Loucy (cell line): ENCODE results near the gene METTL17.

Source experiments
- H2AFZ ChIP-seq: fragments of 200-600 bp; sonication (generic); 2 replicates; pipeline ENCODE4 v1.6.0; 2016; ENCODE audit warnings: antibody characterized with exemption, mild to moderate bottlenecking, low read length, moderate library complexity
- H3F3A ChIP-seq: fragments of 200-600 bp; 2 replicates; pipeline ENCODE4 v1.6.0; 2016; ENCODE audit warnings: antibody characterized with exemption, low read depth, mild to moderate bottlenecking
- H3K27me3 ChIP-seq: fragments of 200-600 bp; sonication (generic); 2 replicates; pipeline ENCODE4 v1.6.1; 2014; ENCODE audit warnings: low read length, mild to moderate bottlenecking; ENCODE audit not compliant: insufficient read depth, poor library complexity, severe bottlenecking
- H3K36me3 ChIP-seq: fragments of 200-600 bp; sonication (generic); 2 replicates; pipeline ENCODE4 v1.6.1; 2016; ENCODE audit warnings: low read length; ENCODE audit not compliant: insufficient read depth
- H3K4me1 ChIP-seq: fragments of 200-600 bp; sonication (generic); 2 replicates; pipeline ENCODE4 v1.5.1; 2014; ENCODE audit warnings: low read length, mild to moderate bottlenecking; ENCODE audit not compliant: insufficient read depth, poor library complexity, severe bottlenecking
- H3K4me2 ChIP-seq: fragments of 200-600 bp; sonication (generic); 2 replicates; pipeline ENCODE4 v1.6.0; 2014; ENCODE audit warnings: antibody characterized with exemption, low read length, low read depth, mild to moderate bottlenecking; ENCODE audit not compliant: poor library complexity, severe bottlenecking
- H3K4me3 ChIP-seq: fragments of 200-600 bp; sonication (generic); 2 replicates; pipeline ENCODE4 v1.5.1; 2014; ENCODE audit warnings: low read length, mild to moderate bottlenecking, mixed read lengths; ENCODE audit not compliant: poor library complexity, severe bottlenecking
- H3K79me2 ChIP-seq: fragments of 200-600 bp; sonication (generic); 2 replicates; pipeline ENCODE4 v1.6.1; 2014; ENCODE audit warnings: low read length; ENCODE audit not compliant: insufficient read depth
- H3K9ac ChIP-seq: fragments of 200-600 bp; sonication (generic); 2 replicates; pipeline ENCODE4 v1.6.0; 2014; ENCODE audit warnings: mild to moderate bottlenecking, low read depth, low read length, moderate library complexity; ENCODE audit not compliant: poor library complexity, severe bottlenecking
- H3K9me2 ChIP-seq: fragments of 200-600 bp; sonication (generic); replicated peaks from 2 replicates; pipeline ENCODE4 v1.6.1; 2016; ENCODE audit warnings: low read depth, low read length, mixed read lengths
- H3K9me3 ChIP-seq: fragments of 200-600 bp; sonication (generic); 2 replicates; pipeline ENCODE4 v1.6.1; 2014; ENCODE audit warnings: mild to moderate bottlenecking, antibody characterized with exemption, low read length, low read depth; ENCODE audit not compliant: insufficient read depth
- H4K20me1 ChIP-seq: fragments of 200-600 bp; sonication (generic); 2 replicates; pipeline ENCODE4 v1.6.0; 2014; ENCODE audit warnings: antibody characterized with exemption, low read length, mild to moderate bottlenecking; ENCODE audit not compliant: insufficient read depth, poor library complexity, severe bottlenecking
- CTCF ChIP-seq: fragments of 200-600 bp; sonication (generic); conservative IDR thresholded peaks from 2 replicates; pipeline ENCODE4 v1.5.1; 2014; ENCODE audit warnings: mild to moderate bottlenecking, antibody characterized with exemption, low read length
- EZH2phosphoT487 ChIP-seq: fragments of 200-600 bp; IDR thresholded peaks from 2 replicates; pipeline ENCODE4 v1.6.1; 2018; ENCODE audit warnings: antibody characterized with exemption, mild to moderate bottlenecking, moderate library complexity, borderline replicate concordance

Gene METTL17

GRCh38 chr14:20970983-20971704 lies 18.6 kb upstream of the METTL17 start:
- no peaks in the 10 kb centered on the region for H3K36me3 ChIP-seq
- no peaks in the 10 kb centered on the region for H3K4me1 ChIP-seq
- peak overlapping the region; percentile 81 for H3K4me2 ChIP-seq
- peak overlapping the region; percentile 98 for H2AFZ ChIP-seq
- H3K79me2 ChIP-seq, result no peaks in the 10 kb centered on the region
- peak overlapping the region; percentile 79 for H3K4me3 ChIP-seq
- no peaks in the 10 kb centered on the region for H3K27me3 ChIP-seq
- no peaks in the 10 kb centered on the region for H4K20me1 ChIP-seq
- H3K9ac ChIP-seq, result peak overlapping the region; percentile 75
- no peaks in the 10 kb centered on the region for H3K9me2 ChIP-seq
- H3K9me3 ChIP-seq, result no peaks in the 10 kb centered on the region
- peak; percentile 81 for TF ChIP-seq CTCF
- no peak for TF ChIP-seq EZH2phosphoT487
- H3F3A ChIP-seq, result no peaks in the 10 kb centered on the region

DNA sequence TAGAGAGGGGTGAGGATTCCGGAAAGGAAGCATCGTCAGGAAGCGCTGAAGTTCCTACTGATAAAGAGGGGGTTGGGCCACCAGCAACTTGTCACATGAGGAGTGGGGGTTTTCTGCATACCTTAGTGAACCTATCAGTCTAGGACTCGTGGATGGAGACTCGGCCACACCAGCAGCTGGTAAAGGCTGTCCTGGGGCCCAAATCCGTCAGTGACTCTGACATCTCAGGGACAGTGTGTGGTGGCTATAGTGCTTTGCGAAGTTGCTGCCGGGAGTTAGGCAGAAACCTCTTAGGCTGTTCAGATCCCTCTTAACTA lies 18.1 kb upstream of the METTL17 start:
- H3K4me3 ChIP-seq, result peak overlapping the region; percentile 79

GRCh38 chr14:20973501-20973900 lies 16.3 kb upstream of the METTL17 start:
- H3F3A ChIP-seq, result no peaks in the 10 kb centered on the region
- no peak overlapping the region for H3K4me3 ChIP-seq
- H3K9ac ChIP-seq, result no peak overlapping the region
- H3K4me2 ChIP-seq, result no peak overlapping the region
- no peaks in the 10 kb centered on the region for H3K36me3 ChIP-seq
- no peak for TF ChIP-seq CTCF
- TF ChIP-seq EZH2phosphoT487, result no peak
- no peaks in the 10 kb centered on the region for H3K27me3 ChIP-seq
- H4K20me1 ChIP-seq, result no peaks in the 10 kb centered on the region
- no peak overlapping the region for H2AFZ ChIP-seq
- no peaks in the 10 kb centered on the region for H3K79me2 ChIP-seq
- H3K9me3 ChIP-seq, result no peaks in the 10 kb centered on the region
- no peaks in the 10 kb centered on the region for H3K9me2 ChIP-seq
- no peaks in the 10 kb centered on the region for H3K4me1 ChIP-seq

More for the DNA sequence above, 18.1 kb upstream of the METTL17 start:
- Histone ChIP-seq H3K9me2 (no peaks in the 10 kb centered on the region), H4K20me1 (no peaks in the 10 kb centered on the region), H3K9me3 (no peaks in the 10 kb centered on the region), H3K4me1 (no peaks in the 10 kb centered on the region), H3F3A (no peaks in the 10 kb centered on the region), H3K4me2 (peak overlapping the region; percentile 81), H3K36me3 (no peaks in the 10 kb centered on the region), H3K9ac (no peak overlapping the region), H3K79me2 (no peaks in the 10 kb centered on the region), H3K27me3 (no peaks in the 10 kb centered on the region), H2AFZ (peak overlapping the region; percentile 98)
- TF ChIP-seq EZH2phosphoT487 (no peak), CTCF (no peak)
